SK-N-SH (cell line): Measurements from ENCODE around the gene PDGFC. TPM values are rescaled to one million over a fixed set of nuclear protein-coding genes. Genes with fewer than 3 reads are reported as not detected.

Source experiments
- CTCF ChIA-PET: fragments of 300-600, 350-600 bp; formaldehyde crosslinking; extraction: SDS; loops from one replicate; lab custom pipeline; 2021; lab: Yijun Ruan, JAX
- POLR2A ChIA-PET: fragments of 350-600 bp; sonication (Branson Sonifier 250); formaldehyde crosslinking; extraction: SDS; loops from one replicate; lab custom pipeline; 2020; ENCODE audit warnings: antibody characterized with exemption, inconsistent platforms; lab: Yijun Ruan, JAX
- DNase-seq: peaks from one replicate; pipeline ENCODE4 v3.0.0; 2012
- H2AFZ ChIP-seq: fragments of 200-600 bp; sonication (generic); 2 replicates; pipeline ENCODE4 v1.8.1; 2016; ENCODE audit warnings: antibody characterized with exemption, mild to moderate bottlenecking, low read depth
- H3F3A ChIP-seq: fragments of 200-600 bp; sonication (generic); replicated peaks from 2 replicates; pipeline ENCODE3; 2016; ENCODE audit warnings: antibody characterized with exemption, mild to moderate bottlenecking; ENCODE audit not compliant: insufficient read depth
- H3K27ac ChIP-seq, 2 experiments: fragments of 200-500 bp in 1 of 2; fragments of 200-600 bp in 1 of 2; sonication (Bioruptor generic) in 1 of 2; sonication (generic), shearing (Covaris generic) in 1 of 2; 2 replicates each; pipeline versions ENCODE4 v1.5.1 to v1.6.1; 2014 to 2016; ENCODE audit warnings: low read depth in 2 of 2, inconsistent platforms in 1 of 2, low read length in 1 of 2, mild to moderate bottlenecking in 1 of 2, mixed read lengths in 1 of 2
- H3K27me3 ChIP-seq: fragments of 200-600 bp; sonication (generic), shearing (Covaris generic); 2 replicates; pipeline ENCODE4 v1.6.1; 2016; ENCODE audit warnings: mixed run types; ENCODE audit not compliant: insufficient read depth
- H3K36me3 ChIP-seq, 2 experiments: fragments of 200-500 bp in 1 of 2; fragments of 200-600 bp in 1 of 2; sonication (Bioruptor generic) in 1 of 2; sonication (generic) in 1 of 2; replicated peaks in 1 of 2; 2 replicates each; pipeline versions ENCODE3 to v1.5.1; 2014 to 2016; ENCODE audit warnings: low read length in 1 of 2, mild to moderate bottlenecking in 1 of 2; ENCODE audit not compliant: insufficient read depth in 2 of 2, control insufficient read depth in 1 of 2
- H3K4me1 ChIP-seq, 2 experiments: fragments of 200-500 bp in 1 of 2; fragments of 200-600 bp in 1 of 2; sonication (Bioruptor generic) in 1 of 2; sonication (generic), shearing (Covaris generic) in 1 of 2; 2 replicates each; pipeline versions ENCODE4 v1.5.1 to v1.6.1; 2014 to 2016; ENCODE audit warnings: low read depth in 1 of 2, low read length in 1 of 2, mixed run types in 1 of 2; ENCODE audit not compliant: insufficient read depth in 2 of 2, control insufficient read depth in 1 of 2
- H3K4me2 ChIP-seq: fragments of 200-600 bp; sonication (generic), shearing (Covaris generic); 2 replicates; pipeline ENCODE4 v1.6.1; 2017; ENCODE audit warnings: mixed run types
- H3K4me3 ChIP-seq, 2 experiments: fragments of 200-500 bp in 1 of 2; fragments of 200-600 bp in 1 of 2; sonication (Bioruptor generic) in 1 of 2; sonication (generic), shearing (Covaris generic) in 1 of 2; 2 replicates each; pipeline versions ENCODE4 v1.5.1 to v1.8.1; 2014 to 2016; ENCODE audit warnings: low read depth in 2 of 2, inconsistent platforms in 1 of 2, low read length in 1 of 2, mild to moderate bottlenecking in 1 of 2, mixed read lengths in 1 of 2, moderate library complexity in 1 of 2
- H3K79me2 ChIP-seq: fragments of 200-600 bp; sonication (generic); 2 replicates; pipeline ENCODE4 v1.8.1; 2017; ENCODE audit warnings: mild to moderate bottlenecking; ENCODE audit not compliant: insufficient read depth
- H3K9ac ChIP-seq: fragments of 200-600 bp; sonication (generic); 2 replicates; pipeline ENCODE4 v1.6.1; 2017; ENCODE audit warnings: mixed run types
- H3K9me2 ChIP-seq: fragments of 200-600 bp; sonication (generic); 2 replicates; pipeline ENCODE4 v1.6.1; 2017; ENCODE audit warnings: mixed run types
- H3K9me3 ChIP-seq: fragments of 200-600 bp; sonication (generic); 2 replicates; pipeline ENCODE4 v1.6.1; 2017; ENCODE audit warnings: mixed run types, mild to moderate bottlenecking, moderate library complexity
- H4K20me1 ChIP-seq: fragments of 200-600 bp; sonication (generic); 2 replicates; pipeline ENCODE4 v1.6.1; 2017; ENCODE audit warnings: mild to moderate bottlenecking, mixed run types; ENCODE audit not compliant: insufficient read depth
- PBX3 ChIP-seq: IDR thresholded peaks from 2 replicates; pipeline ENCODE4; 2012
- POLR2AphosphoS5 ChIP-seq: IDR thresholded peaks from 2 replicates; pipeline ENCODE4 v1.6.1; 2012; ENCODE audit warnings: low read depth, low read length
- RAD21 ChIP-seq: IDR thresholded peaks from 2 replicates; pipeline ENCODE4 v1.6.1; 2012; ENCODE audit warnings: mild to moderate bottlenecking, low read length
- RXRA ChIP-seq: IDR thresholded peaks from 2 replicates; pipeline ENCODE4 v1.4.0; 2012; ENCODE audit warnings: low read depth, mild to moderate bottlenecking, borderline replicate concordance
- USF2 ChIP-seq: fragments of 150-350 bp; IDR thresholded peaks from 2 replicates; pipeline ENCODE4 v1.6.1; 2017; ENCODE audit warnings: antibody characterized with exemption, low read length, low read depth, borderline replicate concordance
- YY1 ChIP-seq: IDR thresholded peaks from 2 replicates; pipeline ENCODE4 v1.4.0; 2012; ENCODE audit warnings: low read depth, mild to moderate bottlenecking
- WGBS: methylation state at CpG from one replicate; pipeline ENCODE4 v1.1.6; 2017; ENCODE audit warnings: low lambda C conversion rate; 5-methylcytosine and 5-hydroxymethylcytosine counted together
- polyA plus RNA-seq, 3 experiments: library from polyadenylated mRNA; depleted of rRNA; stranded (reverse); fragments of >200 nt; gene quantifications; 2 replicates each; pipeline ENCODE4 v1.2.3, GENCODE V29; 2012

Gene PDGFC
- polyA plus RNA-seq, 1 of the 3 experiments (the other 2 are of a cell fraction), result 29.8 TPM

DNA sequence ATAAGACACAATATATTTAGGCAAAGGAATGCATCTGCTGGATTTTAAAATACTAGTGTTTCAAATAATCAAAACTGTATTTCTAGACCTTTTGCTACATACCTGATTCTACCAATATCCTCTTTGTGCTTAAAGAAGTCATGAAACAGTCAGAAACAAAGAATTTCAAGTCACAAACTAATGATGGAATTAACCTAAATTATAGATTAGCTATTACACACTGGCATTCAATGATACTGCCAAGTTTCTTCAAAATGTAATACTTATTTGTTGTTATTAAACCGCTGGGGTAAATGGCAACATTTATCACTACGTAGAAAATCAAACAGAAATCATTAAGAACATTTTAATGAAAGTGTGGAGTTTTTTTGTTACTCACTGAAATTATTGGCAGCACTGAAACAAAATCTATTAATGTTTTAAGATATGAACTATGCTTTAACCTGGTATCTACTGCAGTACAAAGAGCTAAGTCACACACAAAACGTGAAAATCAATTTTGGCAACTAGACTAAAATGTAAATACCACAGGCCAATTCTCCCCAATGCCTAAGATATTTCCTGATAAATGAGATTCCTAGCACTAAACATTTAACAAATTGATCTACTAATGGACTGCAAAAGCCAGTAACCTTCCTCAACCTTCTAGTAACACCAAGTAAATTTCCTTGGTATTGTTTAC, 19.4 kb downstream of the PDGFC start:
- Histone ChIP-seq H3K9ac (peak overlapping the region; percentile 48), H3K4me3 (no peak overlapping the region), H3K4me2 (peak overlapping the region; percentile 67; the same call in 1 of the 2 replicates), H3K36me3 (no peaks in the 10 kb centered on the region), H3K79me2 (peaks cover 100% of the 10 kb centered on the region), H2AFZ (no peak overlapping the region), H3K27ac (peak overlapping the region; percentile 39 to 95; a peak in 3 of 4 replicates), H3K4me1 (peaks cover 0 to 52% of the 10 kb centered on the region in 2 experiments), H3K27me3 (no peaks in the 10 kb centered on the region), H4K20me1 (no peaks in the 10 kb centered on the region), H3K9me2 (no peaks in the 10 kb centered on the region), H3K9me3 (no peaks in the 10 kb centered on the region), H3F3A (peaks cover 24% of the 10 kb centered on the region)
- ChIA-PET POLR2A (no interaction called here), CTCF (interaction anchor here (0.9 kb wide), 1 partner anchor 17 kb away, joined by 3 read pairs; no protein-coding TSS in a partner anchor)
- WGBS, result 72% methylated on average over 3 of the region's 3 CpGs
- DNase-seq, result no peak
- no peak for TF ChIP-seq USF2
- no peak for TF ChIP-seq PBX3
- no peak for TF ChIP-seq YY1

DNA sequence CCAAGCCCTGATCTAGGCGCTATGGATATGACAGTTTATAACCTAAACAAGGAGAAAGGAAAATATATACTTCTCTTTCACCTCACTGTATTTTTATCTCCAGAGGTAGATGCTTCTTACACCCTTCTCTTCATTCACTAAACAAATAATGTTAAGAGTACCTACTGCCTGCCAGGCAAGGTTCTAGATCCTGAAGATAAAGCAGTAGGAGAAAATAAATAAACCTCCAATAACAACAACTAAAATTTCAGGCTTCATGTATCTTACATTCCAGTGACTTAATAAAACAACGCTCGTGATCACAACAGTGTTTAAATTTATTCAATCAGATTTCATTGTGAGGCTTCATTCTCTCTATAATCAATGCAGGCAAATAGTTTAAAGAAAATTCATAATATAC, 20.7 kb downstream of the PDGFC start:
- TF ChIP-seq USF2 (no peak), RAD21 (no peak), POLR2AphosphoS5 (no peak), RXRA (no peak), YY1 (no peak)
- H3K9me3 ChIP-seq, result no peaks in the 10 kb centered on the region
- no peaks in the 10 kb centered on the region for H3K36me3 ChIP-seq
- H3F3A ChIP-seq, result peaks cover 35% of the 10 kb centered on the region
- DNase-seq, result no peak
- peak overlapping the region; percentile 48; the same call in 1 of the 2 replicates for H3K9ac ChIP-seq
- peaks cover 90% of the 10 kb centered on the region for H3K79me2 ChIP-seq
- H3K4me1 ChIP-seq, result peaks cover 0 to 57% of the 10 kb centered on the region in 2 experiments
- peak overlapping the region; percentile 67 for H3K4me2 ChIP-seq
- no peaks in the 10 kb centered on the region for H4K20me1 ChIP-seq
- 77% methylated on average over 3 of the region's 3 CpGs for WGBS
- H3K27ac ChIP-seq, result peak overlapping the region; percentile 28 to 95; a peak in 3 of 4 replicates
- H3K9me2 ChIP-seq, result no peaks in the 10 kb centered on the region
- H3K4me3 ChIP-seq, result peak overlapping the region; percentile 29 to 44; a peak in 1 of 4 replicates
- ChIA-PET POLR2A (no interaction called here), CTCF (no interaction called here)
- H3K27me3 ChIP-seq, result no peaks in the 10 kb centered on the region
- no peak overlapping the region for H2AFZ ChIP-seq
